ENCODE measurements around the gene ZNF518A.

Gene ZNF518A

DNA sequence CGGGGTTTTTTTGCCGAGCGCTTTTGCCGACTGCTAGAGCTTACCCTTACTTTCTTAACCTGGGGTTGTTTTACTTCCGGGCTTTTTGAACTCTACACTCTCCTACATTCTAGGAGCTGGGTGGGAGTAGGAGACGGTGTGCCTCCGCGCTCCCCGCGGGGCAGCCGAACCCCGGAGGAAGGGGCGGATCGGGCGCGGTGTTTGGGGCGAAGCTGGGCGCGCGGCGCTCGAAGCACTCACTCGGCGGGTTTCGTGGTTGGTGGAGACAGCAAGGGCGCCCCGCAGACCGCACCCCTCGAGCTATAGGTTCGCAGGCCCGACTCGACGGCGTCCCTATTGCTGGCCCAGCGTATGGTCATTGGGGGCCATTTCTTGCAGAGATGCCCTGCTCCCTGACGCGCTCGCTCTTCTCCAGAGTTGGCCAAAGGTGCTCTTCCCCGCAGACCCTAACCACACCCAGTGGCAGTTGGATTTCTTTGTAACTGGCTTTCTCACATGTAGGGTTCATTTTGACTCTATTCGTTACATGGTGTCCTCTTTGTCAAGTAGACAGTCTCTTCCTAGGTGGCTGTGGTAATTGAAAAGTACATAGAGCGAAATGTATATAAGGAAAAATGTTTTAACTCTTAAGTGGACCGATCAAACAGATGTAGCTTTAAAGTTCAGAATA lies 364 bp downstream of the ZNF518A start:
- H3K9me3 ChIP-seq (ENCODE audit: control insufficient read depth, insufficient read depth, low read depth, low read length): no peaks in the 10 kb centered on the region
- no peaks in the 10 kb centered on the region for H3K4me1 ChIP-seq (ENCODE audit: control insufficient read depth, insufficient read depth, low read length)
- peaks cover 16 to 26% of the 10 kb centered on the region in 2 experiments; a peak in 2 of 3 replicates for H3K36me3 ChIP-seq (ENCODE audit: control insufficient read depth in 2 of 2, insufficient read depth in 1 of 2, low read length in 2 of 2)
- H3K27ac ChIP-seq (ENCODE audit: extremely low read depth, low read depth, low read length): peak overlapping the region; percentile 92
- POLR2A ChIA-PET: interaction anchor here (0.6 to 2.4 kb wide), 13 partner anchors 9 to 437 kb away, joined by 3 to 121 read pairs (median 4); partner anchors contain the start of genes CCNJ and TCTN3
- CTCF ChIA-PET: interaction anchor here (1.0 to 1.4 kb wide), 4 partner anchors 35 to 114 kb away, joined by 3 read pairs; no protein-coding TSS in a partner anchor
- H3K4me3 ChIP-seq (ENCODE audit: low read depth, low read length): peak overlapping the region; percentile 76
- TF ChIP-seq GFI1B (tag by site-specific recombination; IDR thresholded peaks at IDR 0.05) (no peak), ZNF501 (tag by site-specific recombination; IDR thresholded peaks at IDR 0.05) (peak; percentile 39; the same call in 1 of the 2 replicates), ZNF292 (tag by site-specific recombination; IDR thresholded peaks at IDR 0.05; ENCODE audit: borderline replicate concordance, low read depth) (no peak), ZBTB48 (tag by site-specific recombination; IDR thresholded peaks at IDR 0.05) (peak; percentile 69; the same call in 1 of the 2 replicates), ZNF138 (tag by site-specific recombination; IDR thresholded peaks at IDR 0.05; ENCODE audit: borderline replicate concordance) (no peak), ZNF610 (tag by site-specific recombination; IDR thresholded peaks at IDR 0.05; ENCODE audit: borderline replicate concordance) (0 out of 2 replicates have a peak, but pooled peaks have one; percentile 8), KLF9 (tag by site-specific recombination; IDR thresholded peaks at IDR 0.05; ENCODE audit: low read depth) (peak; percentile 49; the same call in 1 of the 2 replicates), PRDM1 (tag by site-specific recombination; IDR thresholded peaks at IDR 0.05) (no peak), ZBTB20 (tag by site-specific recombination; IDR thresholded peaks at IDR 0.05) (peak; percentile 90), ZXDB (tag by site-specific recombination; IDR thresholded peaks at IDR 0.05) (peak; percentile 81; the same call in 1 of the 2 replicates), KLF1 (tag by site-specific recombination; IDR thresholded peaks at IDR 0.05) (peak; percentile 47), ZBTB8A (tag by site-specific recombination; IDR thresholded peaks at IDR 0.05) (peak; percentile 99), KLF8 (tag by site-specific recombination; IDR thresholded peaks at IDR 0.05) (peak; percentile 90), ZFP37 (tag by site-specific recombination; IDR thresholded peaks at IDR 0.05) (0 out of 2 replicates have a peak, but pooled peaks have one; percentile 5), ZBTB17 (tag by site-specific recombination; IDR thresholded peaks at IDR 0.05) (no peak), ZNF426 (tag by site-specific recombination; IDR thresholded peaks at IDR 0.05) (no peak), ZFHX2 (tag by site-specific recombination; conservative IDR thresholded peaks at IDR 0.05) (peak; percentile 48), SP3 (tag by site-specific recombination; IDR thresholded peaks at IDR 0.05) (peak; percentile 54; the same call in 1 of the 2 replicates), ZNF660 (tag by site-specific recombination; IDR thresholded peaks at IDR 0.05) (peak; percentile 54)
- TF ChIP-seq, protein P1, sequence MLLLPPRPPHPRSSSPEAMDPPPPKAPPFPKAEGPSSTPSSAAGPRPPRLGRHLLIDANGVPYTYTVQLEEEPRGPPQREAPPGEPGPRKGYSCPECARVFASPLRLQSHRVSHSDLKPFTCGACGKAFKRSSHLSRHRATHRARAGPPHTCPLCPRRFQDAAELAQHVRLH (tag by site-specific recombination; IDR thresholded peaks at IDR 0.05): no peak
- TF ChIP-seq, protein P2, sequence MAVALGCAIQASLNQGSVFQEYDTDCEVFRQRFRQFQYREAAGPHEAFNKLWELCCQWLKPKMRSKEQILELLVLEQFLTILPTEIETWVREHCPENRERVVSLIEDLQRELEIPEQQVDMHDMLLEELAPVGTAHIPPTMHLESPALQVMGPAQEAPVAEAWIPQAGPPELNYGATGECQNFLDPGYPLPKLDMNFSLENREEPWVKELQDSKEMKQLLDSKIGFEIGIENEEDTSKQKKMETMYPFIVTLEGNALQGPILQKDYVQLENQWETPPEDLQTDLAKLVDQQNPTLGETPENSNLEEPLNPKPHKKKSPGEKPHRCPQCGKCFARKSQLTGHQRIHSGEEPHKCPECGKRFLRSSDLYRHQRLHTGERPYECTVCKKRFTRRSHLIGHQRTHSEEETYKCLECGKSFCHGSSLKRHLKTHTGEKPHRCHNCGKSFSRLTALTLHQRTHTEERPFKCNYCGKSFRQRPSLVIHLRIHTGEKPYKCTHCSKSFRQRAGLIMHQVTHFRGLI (tag by site-specific recombination; IDR thresholded peaks at IDR 0.05): peak; percentile 15; the same call in 1 of the 2 replicates
- TF ChIP-seq, protein P3, sequence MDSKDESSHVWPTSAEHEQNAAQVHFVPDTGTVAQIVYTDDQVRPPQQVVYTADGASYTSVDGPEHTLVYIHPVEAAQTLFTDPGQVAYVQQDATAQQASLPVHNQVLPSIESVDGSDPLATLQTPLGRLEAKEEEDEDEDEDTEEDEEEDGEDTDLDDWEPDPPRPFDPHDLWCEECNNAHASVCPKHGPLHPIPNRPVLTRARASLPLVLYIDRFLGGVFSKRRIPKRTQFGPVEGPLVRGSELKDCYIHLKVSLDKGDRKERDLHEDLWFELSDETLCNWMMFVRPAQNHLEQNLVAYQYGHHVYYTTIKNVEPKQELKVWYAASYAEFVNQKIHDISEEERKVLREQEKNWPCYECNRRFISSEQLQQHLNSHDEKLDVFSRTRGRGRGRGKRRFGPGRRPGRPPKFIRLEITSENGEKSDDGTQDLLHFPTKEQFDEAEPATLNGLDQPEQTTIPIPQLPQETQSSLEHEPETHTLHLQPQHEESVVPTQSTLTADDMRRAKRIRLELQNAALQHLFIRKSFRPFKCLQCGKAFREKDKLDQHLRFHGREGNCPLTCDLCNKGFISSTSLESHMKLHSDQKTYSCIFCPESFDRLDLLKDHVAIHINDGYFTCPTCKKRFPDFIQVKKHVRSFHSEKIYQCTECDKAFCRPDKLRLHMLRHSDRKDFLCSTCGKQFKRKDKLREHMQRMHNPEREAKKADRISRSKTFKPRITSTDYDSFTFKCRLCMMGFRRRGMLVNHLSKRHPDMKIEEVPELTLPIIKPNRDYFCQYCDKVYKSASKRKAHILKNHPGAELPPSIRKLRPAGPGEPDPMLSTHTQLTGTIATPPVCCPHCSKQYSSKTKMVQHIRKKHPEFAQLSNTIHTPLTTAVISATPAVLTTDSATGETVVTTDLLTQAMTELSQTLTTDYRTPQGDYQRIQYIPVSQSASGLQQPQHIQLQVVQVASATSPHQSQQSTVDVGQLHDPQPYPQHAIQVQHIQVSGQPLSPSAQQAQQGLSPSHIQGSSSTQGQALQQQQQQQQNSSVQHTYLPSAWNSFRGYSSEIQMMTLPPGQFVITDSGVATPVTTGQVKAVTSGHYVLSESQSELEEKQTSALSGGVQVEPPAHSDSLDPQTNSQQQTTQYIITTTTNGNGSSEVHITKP (tag by site-specific recombination; IDR thresholded peaks at IDR 0.05): peak; percentile 68
- TF ChIP-seq, protein P4, sequence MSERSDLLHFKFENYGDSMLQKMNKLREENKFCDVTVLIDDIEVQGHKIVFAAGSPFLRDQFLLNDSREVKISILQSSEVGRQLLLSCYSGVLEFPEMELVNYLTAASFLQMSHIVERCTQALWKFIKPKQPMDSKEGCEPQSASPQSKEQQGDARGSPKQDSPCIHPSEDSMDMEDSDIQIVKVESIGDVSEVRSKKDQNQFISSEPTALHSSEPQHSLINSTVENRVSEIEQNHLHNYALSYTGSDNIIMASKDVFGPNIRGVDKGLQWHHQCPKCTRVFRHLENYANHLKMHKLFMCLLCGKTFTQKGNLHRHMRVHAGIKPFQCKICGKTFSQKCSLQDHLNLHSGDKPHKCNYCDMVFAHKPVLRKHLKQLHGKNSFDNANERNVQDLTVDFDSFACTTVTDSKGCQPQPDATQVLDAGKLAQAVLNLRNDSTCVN (tag by site-specific recombination; optimal IDR thresholded peaks at IDR 0.05): peak; percentile 73
- TF ChIP-seq, protein P5, sequence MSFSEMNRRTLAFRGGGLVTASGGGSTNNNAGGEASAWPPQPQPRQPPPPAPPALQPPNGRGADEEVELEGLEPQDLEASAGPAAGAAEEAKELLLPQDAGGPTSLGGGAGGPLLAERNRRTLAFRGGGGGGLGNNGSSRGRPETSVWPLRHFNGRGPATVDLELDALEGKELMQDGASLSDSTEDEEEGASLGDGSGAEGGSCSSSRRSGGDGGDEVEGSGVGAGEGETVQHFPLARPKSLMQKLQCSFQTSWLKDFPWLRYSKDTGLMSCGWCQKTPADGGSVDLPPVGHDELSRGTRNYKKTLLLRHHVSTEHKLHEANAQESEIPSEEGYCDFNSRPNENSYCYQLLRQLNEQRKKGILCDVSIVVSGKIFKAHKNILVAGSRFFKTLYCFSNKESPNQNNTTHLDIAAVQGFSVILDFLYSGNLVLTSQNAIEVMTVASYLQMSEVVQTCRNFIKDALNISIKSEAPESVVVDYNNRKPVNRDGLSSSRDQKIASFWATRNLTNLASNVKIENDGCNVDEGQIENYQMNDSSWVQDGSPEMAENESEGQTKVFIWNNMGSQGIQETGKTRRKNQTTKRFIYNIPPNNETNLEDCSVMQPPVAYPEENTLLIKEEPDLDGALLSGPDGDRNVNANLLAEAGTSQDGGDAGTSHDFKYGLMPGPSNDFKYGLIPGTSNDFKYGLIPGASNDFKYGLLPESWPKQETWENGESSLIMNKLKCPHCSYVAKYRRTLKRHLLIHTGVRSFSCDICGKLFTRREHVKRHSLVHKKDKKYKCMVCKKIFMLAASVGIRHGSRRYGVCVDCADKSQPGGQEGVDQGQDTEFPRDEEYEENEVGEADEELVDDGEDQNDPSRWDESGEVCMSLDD (tag by site-specific recombination; IDR thresholded peaks at IDR 0.05): peak; percentile 70
- TF ChIP-seq, protein P6, sequence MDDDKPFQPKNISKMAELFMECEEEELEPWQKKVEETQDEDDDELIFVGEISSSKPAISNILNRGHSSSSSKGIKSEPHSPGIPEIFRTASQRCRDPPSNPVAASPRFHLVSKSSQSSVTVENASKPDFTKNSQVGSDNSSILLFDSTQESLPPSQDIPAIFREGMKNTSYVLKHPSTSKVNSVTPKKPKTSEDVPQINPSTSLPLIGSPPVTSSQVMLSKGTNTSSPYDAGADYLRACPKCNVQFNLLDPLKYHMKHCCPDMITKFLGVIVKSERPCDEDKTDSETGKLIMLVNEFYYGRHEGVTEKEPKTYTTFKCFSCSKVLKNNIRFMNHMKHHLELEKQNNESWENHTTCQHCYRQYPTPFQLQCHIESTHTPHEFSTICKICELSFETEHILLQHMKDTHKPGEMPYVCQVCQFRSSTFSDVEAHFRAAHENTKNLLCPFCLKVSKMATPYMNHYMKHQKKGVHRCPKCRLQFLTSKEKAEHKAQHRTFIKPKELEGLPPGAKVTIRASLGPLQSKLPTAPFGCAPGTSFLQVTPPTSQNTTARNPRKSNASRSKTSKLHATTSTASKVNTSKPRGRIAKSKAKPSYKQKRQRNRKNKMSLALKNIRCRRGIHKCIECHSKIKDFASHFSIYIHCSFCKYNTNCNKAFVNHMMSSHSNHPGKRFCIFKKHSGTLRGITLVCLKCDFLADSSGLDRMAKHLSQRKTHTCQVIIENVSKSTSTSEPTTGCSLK (tag by site-specific recombination; IDR thresholded peaks at IDR 0.05): no peak

Data from HEK293 (cell line).